GM21717 (cell line): ENCODE results near the gene ABCA13.

Source experiments
- ATAC-seq: cut with Tn5 transposase; IDR thresholded peaks from one replicate; pipeline ENCODE4 v1.9.1; 2021; ENCODE audit warnings: mild to moderate bottlenecking, moderate library complexity; ENCODE audit not compliant: unreplicated experiment

ABCA13 gene

GRCh38 chr7:48296966-48297365 is 125.7 kb downstream of the ABCA13 start:
- no peak for ATAC-seq

GRCh38 chr7:48298779-48299178 is 127.5 kb downstream of the ABCA13 start:
- peak; percentile 66 for ATAC-seq

- peak; percentile 76 for ATAC-seq
Observed at GRCh38 chr7:48299580-48300169, 128.4 kb downstream of the ABCA13 start.

- ATAC-seq, result no peak
Observed at GRCh38 chr7:48300301-48300700, 129.0 kb downstream of the ABCA13 start.

GRCh38 chr7:48301201-48301600 is 129.9 kb downstream of the ABCA13 start:
- no peak for ATAC-seq

GRCh38 chr7:48304641-48305040 is 133.4 kb downstream of the ABCA13 start:
- no peak for ATAC-seq

- no peak for ATAC-seq
Observed at GRCh38 chr7:48305661-48306060, 134.4 kb downstream of the ABCA13 start.

- ATAC-seq, result no peak
Observed at GRCh38 chr7:48307041-48307714, 135.9 kb downstream of the ABCA13 start.

GRCh38 chr7:48309720-48310119 is 138.5 kb downstream of the ABCA13 start:
- no peak for ATAC-seq

GRCh38 chr7:48311464-48312100 is 140.3 kb downstream of the ABCA13 start:
- ATAC-seq, result no peak

GRCh38 chr7:48312151-48312550 is 140.9 kb downstream of the ABCA13 start:
- no peak for ATAC-seq

- no peak for ATAC-seq
Observed at GRCh38 chr7:48316768-48317167, 145.5 kb downstream of the ABCA13 start.

- no peak for ATAC-seq
Observed at GRCh38 chr7:48317360-48317759, 146.1 kb downstream of the ABCA13 start.

GRCh38 chr7:48321319-48322010 is 150.2 kb downstream of the ABCA13 start:
- ATAC-seq, result no peak

- no peak for ATAC-seq
Observed at GRCh38 chr7:48337012-48337621, 165.9 kb downstream of the ABCA13 start.

GRCh38 chr7:48337781-48338180 is 166.5 kb downstream of the ABCA13 start:
- ATAC-seq, result no peak

- no peak for ATAC-seq
Observed at GRCh38 chr7:48347230-48347825, 176.1 kb downstream of the ABCA13 start.

- no peak for ATAC-seq
Observed at GRCh38 chr7:48350515-48350914, 179.3 kb downstream of the ABCA13 start.

GRCh38 chr7:48351900-48352299 is 180.6 kb downstream of the ABCA13 start:
- ATAC-seq, result no peak

- ATAC-seq, result no peak
Observed at GRCh38 chr7:48355346-48355745, 184.1 kb downstream of the ABCA13 start.

GRCh38 chr7:48360574-48360973 is 189.3 kb downstream of the ABCA13 start:
- ATAC-seq, result no peak
